Immature natural killer cell (primary cell): ENCODE data around the gene RGR. TPM values are rescaled to one million over a fixed set of nuclear protein-coding genes. Genes with fewer than 3 reads are reported as not detected.

Experiments used
- DNase-seq, 3 donors: peaks; one replicate each; pipeline ENCODE4 v3.0.0; 2022; ENCODE audit warnings: mixed read lengths in 1 of 3
- H3K27ac Mint-ChIP-seq, 6 donors: one replicate each; pipeline ENCODE4 v1.8.0; 2020; ENCODE audit warnings: mixed read lengths in 6 of 6, mild to moderate bottlenecking in 5 of 6, inconsistent platforms in 4 of 6, moderate library complexity in 3 of 6
- H3K27me3 Mint-ChIP-seq, 3 donors: one replicate each; pipeline ENCODE4 v1.8.0; 2020 to 2021; ENCODE audit warnings: low read depth in 3 of 3, mild to moderate bottlenecking in 3 of 3, mixed read lengths in 3 of 3, moderate library complexity in 3 of 3, inconsistent platforms in 1 of 3
- H3K36me3 Mint-ChIP-seq, 3 donors: one replicate each; pipeline ENCODE4 v1.8.0; 2020; ENCODE audit warnings: mixed read lengths in 3 of 3, inconsistent platforms in 2 of 3, mild to moderate bottlenecking in 2 of 3
- H3K4me1 Mint-ChIP-seq, 2 donors: one replicate each; pipeline ENCODE4 v1.8.0; 2020; ENCODE audit warnings: inconsistent platforms in 2 of 2, mild to moderate bottlenecking in 2 of 2, mixed read lengths in 2 of 2, moderate library complexity in 1 of 2
- H3K4me3 Mint-ChIP-seq, 5 donors: one replicate each; pipeline ENCODE4 v1.8.0; 2020; ENCODE audit warnings: mild to moderate bottlenecking in 5 of 5, mixed read lengths in 5 of 5, inconsistent platforms in 3 of 5, moderate library complexity in 3 of 5
- H3K9me3 Mint-ChIP-seq, 6 donors: one replicate each; pipeline ENCODE4 v1.8.0; 2020; ENCODE audit warnings: mild to moderate bottlenecking in 6 of 6, mixed read lengths in 6 of 6, inconsistent platforms in 4 of 6, moderate library complexity in 3 of 6
- polyA plus RNA-seq, 3 donors: library from polyadenylated mRNA; unstranded; fragments of 300-500 nt; fragmentation: Illumina TruSeq; gene quantifications; one replicate each; pipeline ENCODE4 v1.2.3, GENCODE V29; 2021

The RGR gene
- polyA plus RNA-seq, 3 donors from 2014 or later = not detected

- H3K4me1 Mint-ChIP-seq = no peaks in the 10 kb centered on the region
- H3K4me3 Mint-ChIP-seq = no peak overlapping the region
- H3K27me3 Mint-ChIP-seq = peaks cover 1 to 9% (median 6%) of the 10 kb centered on the region in 3 donors
- no peak for DNase-seq
- no peak overlapping the region for H3K27ac Mint-ChIP-seq
- H3K36me3 Mint-ChIP-seq = no peaks in the 10 kb centered on the region
- peaks cover 0 to 2% (median 0%) of the 10 kb centered on the region in 6 donors for H3K9me3 Mint-ChIP-seq
Measured at GRCh38 chr10:84302223-84302622, 57.4 kb downstream of the RGR start.

- no peak overlapping the region for H3K4me3 Mint-ChIP-seq
- no peaks in the 10 kb centered on the region for H3K36me3 Mint-ChIP-seq
- DNase-seq = no peak
- peaks cover 0 to 2% (median 0%) of the 10 kb centered on the region in 6 donors for H3K9me3 Mint-ChIP-seq
- H3K4me1 Mint-ChIP-seq = peaks cover 5 to 7% of the 10 kb centered on the region in 2 donors
- H3K27ac Mint-ChIP-seq = peak overlapping the region in 1 of 6 donors; percentile 10
- H3K27me3 Mint-ChIP-seq = peaks cover 0 to 7% (median 7%) of the 10 kb centered on the region in 3 donors
Measured at GRCh38 chr10:84306751-84307384, 62.0 kb downstream of the RGR start.

GRCh38 chr10:84308021-84308420 is 63.2 kb downstream of the RGR start:
- Mint-ChIP-seq H3K27ac (no peak overlapping the region), H3K9me3 (peaks cover 0 to 2% (median 0%) of the 10 kb centered on the region in 6 donors), H3K4me1 (peaks cover 5 to 7% of the 10 kb centered on the region in 2 donors), H3K27me3 (peaks cover 0 to 7% (median 5%) of the 10 kb centered on the region in 3 donors), H3K4me3 (no peak overlapping the region), H3K36me3 (no peaks in the 10 kb centered on the region)
- no peak for DNase-seq

- peak overlapping the region in 1 of 6 donors; percentile 3 for H3K27ac Mint-ChIP-seq
- H3K4me1 Mint-ChIP-seq = peaks cover 5 to 7% of the 10 kb centered on the region in 2 donors
- peaks cover 0 to 2% (median 0%) of the 10 kb centered on the region in 6 donors for H3K9me3 Mint-ChIP-seq
- no peak overlapping the region for H3K4me3 Mint-ChIP-seq
- H3K27me3 Mint-ChIP-seq = peaks cover 0 to 7% (median 5%) of the 10 kb centered on the region in 3 donors
- no peak for DNase-seq
- no peaks in the 10 kb centered on the region for H3K36me3 Mint-ChIP-seq
Measured at GRCh38 chr10:84308481-84309304, 63.8 kb downstream of the RGR start.

Other genes starting within 250 kb of the RGR start
- gene GHITM, start 105.5 kb upstream of the RGR start, polyA plus RNA-seq = 100 to 1,000 TPM; 299 to 699 (median 342) TPM
- not detected for gene GPR15LG, start 71.3 kb upstream of the RGR start, polyA plus RNA-seq
- gene CDHR1, start 50.5 kb upstream of the RGR start, polyA plus RNA-seq = 1 to 10 TPM in 2 of 3 donors, under 1 TPM in 1; 0.27 to 5.9 (median 4.1) TPM
- gene LRIT2, start 19.5 kb upstream of the RGR start, polyA plus RNA-seq = not detected
- gene LRIT1, start 3.5 kb upstream of the RGR start, polyA plus RNA-seq = not detected
- 100 to 1,000 TPM in 2 of 3 donors, 10 to 100 TPM in 1; 81.3 to 118 (median 103) TPM for gene CCSER2, start 83.5 kb downstream of the RGR start, polyA plus RNA-seq